Right hindlimb (tissue), 1 donor: ENCODE results near the gene GJA8.
"Not testable (repeated sequence)": the region's sequence is repeated elsewhere in the genome, so short reads cannot be mapped to it uniquely, and the experiment has no call there.

Experiments
- DNase-seq: peaks from one replicate; pipeline ENCODE4 v3.0.0-alpha.2; 2018

GJA8 gene

GRCh38 chr1:147902253-147902845 lies at the start of gene GJA8:
GJA8 (plus strand) TSS chr1:147902795; CDS start chr1:147907956, 5,161 bp downstream.
- no peak for DNase-seq

DNA sequence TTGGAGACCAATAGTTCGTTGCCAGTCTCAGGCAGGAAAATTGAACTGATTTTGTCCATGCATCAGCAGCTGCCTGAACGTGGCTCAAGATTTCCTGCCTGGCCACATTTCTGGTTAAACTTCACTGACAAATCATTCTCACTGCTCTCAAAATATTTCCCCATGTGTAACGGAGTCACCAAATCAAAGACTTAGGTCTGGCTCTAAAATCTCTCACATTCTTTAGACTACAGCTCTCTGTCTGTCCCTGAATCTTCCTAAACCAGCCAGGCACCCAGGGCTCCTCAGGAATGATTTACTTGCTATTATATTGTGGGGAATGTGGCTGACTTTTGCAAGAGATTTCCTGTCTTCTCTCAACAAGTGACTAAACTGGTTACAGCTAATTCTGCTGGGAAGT lies 49.2 kb upstream of the GJA8 start:
- DNase-seq = no peak

GRCh38 chr1:147854989-147855388 lies 47.6 kb upstream of the GJA8 start:
- DNase-seq = not testable (repeated sequence)

DNA sequence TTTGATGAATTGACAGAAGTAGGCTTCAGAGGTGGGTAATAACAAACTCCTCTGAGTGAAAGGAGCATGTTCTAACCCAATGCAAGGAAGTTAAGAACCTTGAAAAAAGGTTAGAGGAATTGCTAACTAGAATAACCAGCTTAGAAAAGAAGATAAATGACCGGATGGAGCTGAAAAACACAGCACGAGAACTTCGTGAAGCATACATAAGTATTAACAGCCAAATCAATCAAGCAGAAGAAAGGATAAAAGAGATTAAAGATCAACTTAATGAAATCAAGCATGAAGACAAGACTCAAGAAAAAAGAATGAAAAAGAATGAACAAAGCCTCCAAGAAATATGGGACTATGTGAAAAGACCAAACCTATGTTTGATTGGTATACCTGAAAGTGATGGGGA lies 46.6 kb upstream of the GJA8 start:
- not testable (repeated sequence) for DNase-seq

DNA sequence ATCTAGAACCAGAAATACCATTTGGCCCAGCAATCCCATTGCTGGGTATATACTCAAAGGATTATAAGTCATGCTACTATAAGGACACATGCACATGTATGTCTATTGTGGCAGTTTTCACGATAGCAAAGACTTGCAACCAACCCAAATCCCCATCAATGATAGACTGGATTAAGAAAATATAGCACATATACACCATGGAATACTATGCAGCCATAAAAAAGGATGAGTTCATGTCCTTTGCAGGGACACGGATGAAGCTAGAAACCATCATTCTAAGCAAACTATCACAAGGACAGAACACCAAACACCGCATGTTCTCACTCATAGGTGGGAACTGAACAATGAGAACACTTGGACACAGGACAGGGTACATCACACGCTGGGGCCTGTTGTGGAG lies 35.4 kb upstream of the GJA8 start:
- not testable (repeated sequence) for DNase-seq

DNA sequence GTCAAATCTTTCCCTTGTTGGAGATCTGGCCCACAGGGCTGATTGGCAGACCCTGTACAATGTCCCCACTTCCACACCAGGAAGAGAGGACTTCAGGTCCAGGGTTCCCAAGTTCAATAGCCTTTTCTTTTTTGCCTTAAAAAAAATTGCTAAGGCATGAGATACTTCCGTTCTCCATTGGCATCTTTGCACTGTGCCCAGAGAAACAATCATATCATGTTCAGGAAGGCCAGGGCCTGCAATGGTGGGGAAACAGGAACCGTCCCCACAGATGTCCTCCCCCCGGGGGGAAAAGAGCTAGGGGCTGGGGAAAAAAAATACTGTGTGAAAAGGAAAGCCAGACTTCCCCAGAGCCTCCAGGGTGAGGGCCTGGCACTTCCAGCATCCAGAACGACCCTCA lies 24.6 kb upstream of the GJA8 start:
- no peak for DNase-seq

GRCh38 chr1:147879911-147880310 lies 22.7 kb upstream of the GJA8 start:
- no peak for DNase-seq

- no peak for DNase-seq
Measured at GRCh38 chr1:147882535-147882934, 20.1 kb upstream of the GJA8 start.

- peak; percentile 66 for DNase-seq
Measured at GRCh38 chr1:147890177-147890790, 12.3 kb upstream of the GJA8 start.

DNA sequence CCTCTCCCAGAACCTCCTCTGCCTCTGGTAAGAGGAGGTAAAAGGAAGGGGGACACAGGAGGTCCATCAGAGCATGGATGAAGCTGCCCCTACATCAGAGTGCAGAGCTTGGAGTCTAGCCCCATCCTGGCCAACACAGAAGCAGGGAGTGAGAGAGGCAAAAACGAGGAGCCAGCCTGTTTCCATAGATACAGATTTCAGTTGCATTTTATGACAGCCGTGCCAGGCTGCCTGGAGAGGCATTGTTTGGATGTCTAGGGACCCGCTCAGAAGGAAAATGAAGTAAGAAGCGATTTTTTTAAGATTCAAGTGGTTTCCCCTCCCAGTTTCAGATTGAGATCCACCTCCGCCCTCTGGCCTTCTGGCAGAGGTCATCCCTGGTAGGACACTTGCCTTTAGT lies 11.5 kb upstream of the GJA8 start:
- DNase-seq = no peak

GRCh38 chr1:147892216-147892615 lies 10.4 kb upstream of the GJA8 start:
- DNase-seq = peak; percentile 23

DNA sequence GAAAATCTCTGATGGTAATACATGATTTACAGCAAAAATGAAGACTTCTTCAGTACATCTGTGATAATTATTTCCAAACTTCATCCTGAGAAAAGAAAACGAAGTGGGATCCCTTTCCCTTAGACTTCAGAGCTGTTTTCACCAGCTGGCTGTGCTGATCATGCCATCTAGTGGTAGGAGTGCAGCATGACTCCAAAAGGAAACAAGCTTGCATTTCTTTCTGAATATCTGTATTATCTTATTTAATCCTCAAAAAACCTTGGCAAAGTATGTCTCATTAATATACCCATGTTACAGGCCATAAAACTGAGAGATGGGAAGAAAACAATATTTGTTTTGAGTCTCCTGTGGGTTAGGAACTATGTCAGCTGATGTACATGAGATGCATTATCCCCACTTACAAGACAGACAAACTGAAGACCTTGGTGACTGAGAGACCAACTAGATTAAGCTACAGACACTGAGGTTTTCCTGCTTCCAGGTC lies 9.8 kb upstream of the GJA8 start:
- DNase-seq = peak; percentile 36

DNA sequence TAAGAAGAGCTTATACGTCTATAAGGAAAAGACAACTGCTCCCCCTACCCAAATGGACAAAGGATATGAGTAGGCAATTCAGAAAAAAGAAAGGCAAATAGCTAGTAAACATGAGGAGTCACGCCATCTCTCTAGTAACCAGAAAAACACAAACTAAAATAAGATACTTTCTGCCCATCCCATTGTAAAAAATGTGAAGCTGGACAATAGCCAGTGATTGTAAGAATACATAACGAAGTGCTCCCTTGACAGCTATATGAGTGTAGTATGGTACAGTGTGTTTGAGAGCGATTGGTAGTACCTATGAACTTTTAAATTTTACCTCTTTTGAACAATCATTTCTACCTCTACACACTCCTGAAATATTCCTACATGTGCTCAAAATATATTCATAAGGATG lies 7.5 kb upstream of the GJA8 start:
- DNase-seq = no peak

DNA sequence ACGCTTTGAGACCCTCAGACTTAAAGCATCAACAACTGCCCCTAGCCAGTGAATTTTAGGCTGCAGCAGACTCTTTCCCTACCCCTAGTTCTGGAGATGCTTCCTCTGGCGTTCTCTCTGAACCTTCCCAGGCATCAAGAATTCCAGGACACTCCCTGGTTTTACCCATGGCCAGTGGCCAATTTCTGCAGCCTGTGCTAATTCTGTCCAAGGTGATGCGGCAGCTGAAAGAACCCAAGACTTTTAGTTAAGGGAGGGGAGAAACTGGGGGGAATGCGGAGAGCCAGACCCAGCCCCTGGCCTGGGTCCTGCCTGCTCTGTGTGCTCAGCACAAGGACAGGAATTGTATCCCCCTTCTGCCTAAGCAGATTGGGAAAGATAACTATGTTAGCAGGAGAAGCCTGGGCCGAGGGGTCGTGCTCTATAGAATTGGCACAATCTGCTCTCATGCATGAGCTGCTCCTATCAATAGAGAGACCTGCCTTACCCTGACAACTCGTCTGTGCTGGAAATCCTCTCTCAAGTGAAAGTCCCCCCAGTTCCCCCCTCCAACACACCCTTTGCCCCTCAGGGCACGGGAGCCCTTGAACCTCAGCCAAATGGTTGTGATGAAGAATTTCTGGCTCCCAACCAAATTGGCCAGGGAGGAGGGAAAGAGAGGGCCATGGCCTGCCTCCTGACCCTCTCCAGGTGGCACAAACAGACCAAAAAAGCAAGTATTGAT lies 5.4 kb upstream of the GJA8 start:
- DNase-seq = no peak

- no peak for DNase-seq
Measured at GRCh38 chr1:147897789-147898188, 4.8 kb upstream of the GJA8 start.

DNA sequence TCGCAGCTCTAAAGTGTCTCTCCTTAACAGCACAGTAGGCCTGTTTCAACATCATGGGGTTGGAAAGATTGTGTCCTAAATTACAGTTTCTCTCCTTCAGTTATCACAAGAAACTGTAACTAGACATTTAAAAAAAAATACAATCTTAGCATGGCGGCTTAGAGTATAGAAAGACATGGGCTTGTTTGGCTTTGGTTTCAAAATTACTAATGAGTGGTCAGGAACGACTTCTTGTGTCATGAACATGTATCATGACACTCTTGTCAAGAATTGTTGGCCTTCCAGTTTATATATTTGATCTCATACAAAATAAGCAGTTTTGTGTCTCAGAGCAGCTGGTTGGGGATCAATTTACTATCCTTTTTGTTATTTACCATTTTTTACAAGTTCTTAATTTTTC lies 2.1 kb downstream of the GJA8 start:
- DNase-seq = no peak

- no peak for DNase-seq
Measured at GRCh38 chr1:147907786-147908509, 5.4 kb downstream of the GJA8 start.

DNA sequence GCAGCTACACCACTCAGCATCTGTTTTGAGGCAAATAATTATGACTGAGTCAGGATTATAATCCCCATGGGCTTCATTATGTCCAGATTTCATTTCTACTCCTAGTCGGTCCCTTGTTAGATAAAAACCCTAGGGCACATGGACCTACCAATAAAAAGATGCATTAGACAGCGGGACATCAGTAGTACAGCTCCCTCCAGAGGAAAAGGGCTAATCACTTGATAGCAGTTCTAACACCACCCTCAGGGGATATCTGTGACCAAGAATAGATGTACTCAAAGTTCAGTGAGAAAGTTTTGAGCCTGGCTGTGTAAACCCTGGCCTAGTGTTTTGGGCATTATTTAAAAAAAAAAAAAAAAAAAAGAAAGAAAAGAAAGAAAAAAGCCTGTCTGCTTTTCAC lies 10.0 kb downstream of the GJA8 start:
- no peak for DNase-seq

DNA sequence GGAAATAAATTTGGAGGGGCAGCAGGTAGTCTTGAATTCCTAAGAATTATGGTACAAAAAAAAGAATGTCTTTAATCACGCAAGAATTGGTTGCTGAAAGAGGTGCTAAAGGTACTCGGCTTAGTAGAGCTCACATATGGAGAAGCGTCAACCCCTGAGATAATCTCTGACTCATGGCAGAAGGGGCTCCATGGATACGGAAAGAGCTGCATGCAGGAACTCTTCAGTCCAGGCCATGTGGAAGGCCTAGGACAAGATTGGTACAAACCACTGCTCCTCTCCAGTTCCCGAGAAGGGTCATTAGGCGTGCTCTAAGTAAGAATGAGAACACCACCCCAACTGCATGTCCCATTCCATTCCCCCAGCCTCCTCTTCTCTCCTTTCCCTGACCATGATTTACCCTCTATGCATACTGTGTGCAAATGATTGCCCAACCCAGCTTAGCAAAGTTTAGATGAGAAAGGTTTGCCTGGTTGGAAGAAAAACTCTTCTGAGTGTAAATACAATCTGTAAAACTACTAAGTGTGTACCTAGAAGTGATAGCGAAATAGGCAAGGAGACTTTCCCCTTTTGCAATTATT lies 10.9 kb downstream of the GJA8 start:
- no peak for DNase-seq

DNA sequence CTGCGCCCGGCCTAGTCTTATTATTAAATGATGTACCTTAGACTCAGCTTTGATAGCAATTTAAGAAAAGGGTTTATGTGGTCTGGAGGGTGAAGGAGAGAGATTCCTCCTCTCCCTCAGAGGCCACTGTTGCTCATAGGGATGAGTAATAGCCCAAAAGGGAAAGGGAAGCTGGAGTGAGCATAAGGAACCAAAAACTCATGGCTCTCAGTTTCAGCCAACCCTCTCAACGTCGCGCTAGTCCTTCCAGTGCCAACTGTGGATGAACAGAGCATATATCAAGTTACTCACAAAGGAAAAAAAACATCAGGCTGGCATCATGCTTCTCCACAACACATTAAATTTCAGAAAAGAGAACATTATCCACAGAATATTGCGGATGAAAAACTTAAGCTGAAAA lies 17.3 kb downstream of the GJA8 start:
- DNase-seq = no peak

DNA sequence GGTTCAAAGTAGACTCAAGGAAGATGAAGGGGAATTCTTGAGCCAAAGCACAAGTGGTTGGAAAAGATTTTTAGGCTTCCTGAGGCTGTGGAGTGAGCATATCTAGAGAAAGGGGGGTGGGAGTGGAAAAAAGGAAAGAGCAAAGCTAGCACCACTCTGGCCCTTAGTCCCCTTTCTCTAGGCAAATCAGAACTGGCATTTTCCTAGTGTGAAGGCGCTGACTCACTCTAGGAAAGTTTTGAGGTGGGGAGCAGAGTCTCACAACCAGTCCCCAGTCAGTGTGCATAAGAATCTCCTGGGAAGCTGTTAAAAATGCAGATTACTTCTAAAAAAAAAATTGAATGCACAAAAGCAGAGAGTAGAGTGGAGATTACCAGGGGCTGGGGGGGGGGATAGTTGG lies 22.2 kb downstream of the GJA8 start:
- DNase-seq = no peak

- not testable (repeated sequence) for DNase-seq
Measured at GRCh38 chr1:147927215-147927614, 24.6 kb downstream of the GJA8 start.

- not testable (repeated sequence) for DNase-seq
Measured at GRCh38 chr1:147927689-147928088, 25.1 kb downstream of the GJA8 start.
